Astrocyte of the cerebellum (primary cell): Measurements from ENCODE around the gene ZMAT5.

ENCODE experiments used
- DNase-seq: peaks from one replicate; pipeline ENCODE4 v3.0.0-alpha.2; 2011; ENCODE audit warnings: low read depth
- H3K4me3 ChIP-seq: 2 replicates; pipeline ENCODE4 v1.5.1; 2011; ENCODE audit warnings: mild to moderate bottlenecking, low read depth, low read length, moderate library complexity
- in situ Hi-C: cut with HindIII; loops from 2 replicates; pipeline ENCODE4 v1.10.0; 2017; ENCODE audit warnings: low sequenced_read_pairs
- TF ChIP-seq, protein P1 (sequence below): IDR thresholded peaks from 2 replicates; pipeline ENCODE4 v1.5.1; 2012; ENCODE audit warnings: low read length, low read depth, moderate library complexity, mild to moderate bottlenecking; ENCODE audit errors: missing control alignments

ZMAT5 gene

DNA sequence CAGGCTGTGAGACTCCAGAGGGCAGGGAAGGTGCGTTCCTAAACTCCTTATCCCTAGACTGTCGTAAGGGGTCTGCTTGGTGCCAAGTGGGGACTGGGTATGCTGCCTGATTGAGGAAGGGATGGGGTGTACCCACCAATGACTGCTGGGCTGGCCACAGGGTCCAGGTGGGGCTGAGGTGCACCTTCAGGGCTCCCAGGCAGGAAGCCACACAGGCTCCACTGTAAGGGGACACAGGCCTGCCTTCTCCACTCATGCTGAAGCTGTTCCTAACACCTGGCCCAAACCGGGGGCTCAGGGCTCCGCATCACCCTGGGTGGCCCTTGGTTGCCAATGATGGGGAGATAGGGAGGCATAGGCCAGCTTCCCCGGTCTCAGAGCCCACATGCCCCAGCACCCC lies 26.6 kb downstream of the ZMAT5 start:
- no peak for DNase-seq
- in situ Hi-C loops, result no loop called here
- TF ChIP-seq, protein P1, sequence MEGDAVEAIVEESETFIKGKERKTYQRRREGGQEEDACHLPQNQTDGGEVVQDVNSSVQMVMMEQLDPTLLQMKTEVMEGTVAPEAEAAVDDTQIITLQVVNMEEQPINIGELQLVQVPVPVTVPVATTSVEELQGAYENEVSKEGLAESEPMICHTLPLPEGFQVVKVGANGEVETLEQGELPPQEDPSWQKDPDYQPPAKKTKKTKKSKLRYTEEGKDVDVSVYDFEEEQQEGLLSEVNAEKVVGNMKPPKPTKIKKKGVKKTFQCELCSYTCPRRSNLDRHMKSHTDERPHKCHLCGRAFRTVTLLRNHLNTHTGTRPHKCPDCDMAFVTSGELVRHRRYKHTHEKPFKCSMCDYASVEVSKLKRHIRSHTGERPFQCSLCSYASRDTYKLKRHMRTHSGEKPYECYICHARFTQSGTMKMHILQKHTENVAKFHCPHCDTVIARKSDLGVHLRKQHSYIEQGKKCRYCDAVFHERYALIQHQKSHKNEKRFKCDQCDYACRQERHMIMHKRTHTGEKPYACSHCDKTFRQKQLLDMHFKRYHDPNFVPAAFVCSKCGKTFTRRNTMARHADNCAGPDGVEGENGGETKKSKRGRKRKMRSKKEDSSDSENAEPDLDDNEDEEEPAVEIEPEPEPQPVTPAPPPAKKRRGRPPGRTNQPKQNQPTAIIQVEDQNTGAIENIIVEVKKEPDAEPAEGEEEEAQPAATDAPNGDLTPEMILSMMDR, result no peak
- H3K4me3 ChIP-seq, result no peak overlapping the region

DNA sequence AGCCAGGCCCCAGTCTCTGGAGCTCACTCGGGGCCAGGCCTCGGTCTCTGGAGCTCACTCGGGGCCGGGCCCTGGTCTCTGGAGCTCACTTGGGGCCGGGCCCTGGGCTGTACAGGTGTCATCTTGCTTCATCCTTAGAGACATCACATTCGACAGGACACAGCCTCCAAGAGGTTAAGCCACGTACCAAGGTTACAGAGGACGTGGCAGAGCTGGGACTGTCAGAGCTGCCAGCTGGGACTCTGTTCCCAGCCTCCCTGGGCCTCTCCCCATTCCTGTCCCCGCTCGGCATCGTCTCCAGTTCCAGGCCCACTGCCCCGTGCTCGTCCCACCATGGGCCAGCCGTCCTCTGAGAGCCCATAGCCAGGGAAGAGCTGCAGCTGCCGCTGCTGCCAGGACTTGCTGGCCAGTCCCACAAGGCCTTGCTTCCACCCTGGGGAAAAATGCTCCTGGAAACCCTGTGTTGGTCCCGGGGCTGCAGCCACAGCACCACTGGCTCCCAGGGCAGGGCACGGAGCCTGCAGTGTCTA lies 27.4 kb downstream of the ZMAT5 start:
- in situ Hi-C loops, result no loop called here
- no peak overlapping the region for H3K4me3 ChIP-seq
- TF ChIP-seq, protein P1, result no peak
- no peak for DNase-seq

DNA sequence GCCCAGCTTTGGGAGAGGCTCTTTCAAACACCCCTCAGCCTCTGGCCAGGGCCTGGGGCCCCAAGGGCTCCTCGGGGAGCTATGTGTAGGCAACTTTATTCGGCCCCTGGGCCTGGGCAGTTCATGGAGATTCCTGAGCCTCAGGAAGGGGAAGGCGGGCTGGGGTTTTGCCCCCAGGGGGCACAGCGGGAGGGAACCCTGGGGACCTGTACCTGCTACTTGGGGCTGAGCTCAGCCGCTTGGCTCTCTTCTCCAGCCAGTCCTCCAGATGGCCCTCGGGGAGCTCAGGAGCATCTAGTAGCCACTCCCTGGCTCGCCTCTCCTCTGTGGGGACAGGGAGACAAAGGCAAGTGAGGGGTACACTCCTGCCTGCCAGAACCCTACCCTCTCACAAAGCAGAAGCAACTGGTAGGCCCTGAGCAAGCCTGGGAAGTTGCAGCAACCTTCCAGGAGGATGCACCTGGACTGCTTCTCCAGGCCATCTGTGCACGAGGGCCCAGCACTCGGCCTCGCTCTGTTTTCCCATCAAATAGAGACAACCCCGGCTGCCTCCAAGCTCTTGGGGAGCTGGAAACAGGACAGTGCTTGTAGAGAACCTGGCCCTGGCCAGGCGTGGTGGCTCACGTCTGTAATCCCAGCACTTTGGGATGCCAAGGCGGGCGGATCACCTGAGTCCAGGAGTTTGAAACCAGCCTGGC lies 28.5 kb downstream of the ZMAT5 start:
- TF ChIP-seq, protein P1, result no peak
- in situ Hi-C loops, result no loop called here
- no peak overlapping the region for H3K4me3 ChIP-seq
- no peak for DNase-seq

DNA sequence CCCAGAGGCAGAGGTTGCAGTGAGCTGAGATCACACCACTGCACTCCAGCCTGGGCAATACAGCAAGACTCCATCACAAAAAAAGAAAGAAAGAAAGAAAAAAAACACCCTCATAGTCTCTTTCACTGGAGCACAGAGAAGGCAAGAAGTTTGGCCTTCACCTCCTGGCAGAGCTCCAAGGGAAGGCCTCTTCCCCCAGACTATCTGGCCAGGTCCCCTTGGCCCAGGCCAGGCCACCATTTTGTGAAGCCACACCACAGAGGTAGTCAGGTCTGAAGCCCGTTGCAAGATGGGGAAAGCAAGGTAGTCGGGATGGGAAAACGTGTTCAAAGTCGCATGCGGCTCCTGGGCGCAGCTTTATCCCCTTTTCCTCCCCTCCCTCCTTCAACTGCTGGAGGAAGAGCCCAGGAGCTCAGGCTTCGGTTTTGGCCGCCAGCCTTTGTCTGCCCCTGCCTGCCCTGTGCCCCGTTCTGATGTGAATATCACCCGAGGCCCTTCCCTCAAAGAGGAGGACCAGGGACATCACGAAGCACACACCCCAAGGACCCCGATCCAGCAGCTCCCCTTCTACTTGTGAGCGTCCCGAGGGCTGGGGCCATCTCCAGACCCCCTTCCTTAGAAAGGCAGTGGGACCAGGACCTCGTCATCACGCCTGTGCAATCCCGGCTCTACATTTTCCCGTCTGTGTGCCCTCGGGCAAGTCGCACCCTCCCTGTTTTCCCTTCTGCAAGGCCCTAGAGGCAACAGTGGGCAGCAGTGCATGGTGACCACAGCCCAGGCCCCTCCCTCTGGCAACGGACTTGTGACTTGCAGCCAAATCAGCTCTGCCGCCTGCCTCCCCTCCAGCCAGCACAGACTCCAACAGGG lies 29.3 kb downstream of the ZMAT5 start:
- no peak overlapping the region for H3K4me3 ChIP-seq
- TF ChIP-seq, protein P1, result no peak
- no peak for DNase-seq
- in situ Hi-C loops, result no loop called here

DNA sequence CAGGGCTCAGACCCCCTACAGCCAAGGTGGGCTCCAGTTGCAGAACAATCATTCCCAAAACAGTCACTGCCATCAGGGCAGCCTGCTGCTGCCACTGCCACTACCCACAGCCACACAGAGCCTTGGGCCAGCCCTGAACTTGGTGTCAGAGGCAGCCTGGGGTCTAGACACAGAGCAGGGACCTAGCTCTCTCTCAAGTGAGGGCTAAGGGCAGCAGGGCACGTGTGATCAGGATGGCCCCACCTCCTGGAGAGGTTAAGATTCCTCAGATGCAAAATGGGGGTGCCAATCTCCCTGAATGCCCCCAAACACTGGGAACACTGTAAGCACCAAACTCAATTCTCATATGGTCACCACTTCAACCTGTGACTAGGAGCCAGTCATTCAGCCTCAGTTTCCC lies 31.4 kb downstream of the ZMAT5 start:
- H3K4me3 ChIP-seq, result no peak overlapping the region
- DNase-seq, result no peak
- in situ Hi-C loops, result no loop called here
- TF ChIP-seq, protein P1, result no peak

DNA sequence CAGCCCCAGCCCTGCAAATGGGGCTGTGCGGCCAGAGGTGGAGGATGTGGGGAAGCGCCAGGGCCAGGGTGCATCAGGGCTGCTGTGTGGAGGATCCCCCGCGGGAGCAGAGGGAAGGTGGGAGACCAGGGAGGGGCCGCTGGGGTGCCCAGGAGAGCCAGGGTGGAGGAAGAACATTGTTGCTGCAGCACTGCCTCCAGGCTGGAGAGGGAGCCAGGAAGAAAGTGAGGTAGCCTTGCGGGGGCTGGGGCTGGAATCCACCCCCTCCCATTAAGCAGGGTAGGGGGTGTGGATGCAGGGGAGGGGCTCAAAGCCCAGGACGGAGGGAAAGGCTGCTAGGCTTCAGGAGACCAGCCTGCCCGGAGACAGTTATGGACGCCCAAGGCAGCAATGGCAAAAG lies 32.0 kb downstream of the ZMAT5 start:
- TF ChIP-seq, protein P1, result no peak
- no peak overlapping the region for H3K4me3 ChIP-seq
- no peak for DNase-seq
- in situ Hi-C loops, result no loop called here
